OCI-LY1 (cell line): ENCODE measurements around the gene KRT73.

Experiments used
- H2AFZ ChIP-seq: fragments of 200-600 bp; sonication (generic), shearing (Covaris generic); 2 replicates; pipeline ENCODE4 v1.6.0; 2014; ENCODE audit warnings: antibody characterized with exemption, mild to moderate bottlenecking, low read length
- H3F3A ChIP-seq: fragments of 200-600 bp; sonication (generic), shearing (Covaris generic); 2 replicates; pipeline ENCODE4 v1.6.0; 2014; ENCODE audit warnings: mild to moderate bottlenecking, antibody characterized with exemption, low read length, moderate library complexity; ENCODE audit not compliant: insufficient read depth
- H3K27ac ChIP-seq: fragments of 200-600 bp; sonication (generic); 2 replicates; pipeline ENCODE4 v1.5.1; 2014; ENCODE audit warnings: low read length, mixed run types, mild to moderate bottlenecking, low read depth; ENCODE audit not compliant: poor library complexity, severe bottlenecking
- H3K27me3 ChIP-seq: fragments of 200-600 bp; sonication (generic); 2 replicates; pipeline ENCODE4 v1.6.0; 2014; ENCODE audit warnings: antibody characterized with exemption, mild to moderate bottlenecking, low read length, moderate library complexity; ENCODE audit not compliant: insufficient read depth
- H3K36me3 ChIP-seq: fragments of 200-600 bp; sonication (generic); 2 replicates; pipeline ENCODE4 v1.6.1; 2014; ENCODE audit warnings: mild to moderate bottlenecking, antibody characterized with exemption, low read length, moderate library complexity, mixed read lengths; ENCODE audit not compliant: insufficient read depth
- H3K4me1 ChIP-seq: fragments of 200-600 bp; sonication (generic); 2 replicates; pipeline ENCODE4 v1.5.1; 2014; ENCODE audit warnings: mild to moderate bottlenecking, low read length, moderate library complexity; ENCODE audit not compliant: insufficient read depth, severe bottlenecking
- H3K4me2 ChIP-seq: fragments of 200-600 bp; sonication (generic), shearing (Covaris generic); 2 replicates; pipeline ENCODE4 v1.6.1; 2014; ENCODE audit warnings: low read length
- H3K4me3 ChIP-seq: fragments of 200-600 bp; sonication (generic); 2 replicates; pipeline ENCODE4 v1.5.1; 2014; ENCODE audit warnings: low read length, low read depth, mild to moderate bottlenecking, mixed read lengths; ENCODE audit not compliant: poor library complexity, severe bottlenecking
- H3K79me2 ChIP-seq: fragments of 200-600 bp; shearing (Covaris generic); 2 replicates; pipeline ENCODE4 v1.6.1; 2016; ENCODE audit warnings: mixed run types, low read length, mixed read lengths; ENCODE audit not compliant: insufficient read depth
- H3K9ac ChIP-seq: fragments of 200-600 bp; sonication (generic), shearing (Covaris generic); 2 replicates; pipeline ENCODE4 v1.6.1; 2014; ENCODE audit warnings: mild to moderate bottlenecking, low read length, mixed read lengths
- H3K9me2 ChIP-seq: fragments of 200-600 bp; sonication (generic), shearing (Covaris generic); 2 replicates; pipeline ENCODE4 v1.6.1; 2014; ENCODE audit warnings: low read depth, mild to moderate bottlenecking, low read length, mixed read lengths
- H3K9me3 ChIP-seq: fragments of 200-600 bp; shearing (Covaris generic); 2 replicates; pipeline ENCODE4 v1.6.1; 2014; ENCODE audit warnings: low read length, mixed read lengths
- H4K20me1 ChIP-seq: fragments of 200-600 bp; sonication (generic), shearing (Covaris generic); 2 replicates; pipeline ENCODE4 v1.6.0; 2016; ENCODE audit warnings: mild to moderate bottlenecking, low read length; ENCODE audit not compliant: insufficient read depth
- CTCF ChIP-seq: fragments of 200-600 bp; sonication (generic), shearing (Covaris generic); IDR thresholded peaks from 2 replicates; pipeline ENCODE4 v1.5.1; 2017; ENCODE audit warnings: mild to moderate bottlenecking, antibody characterized with exemption, low read length, moderate library complexity, mixed read lengths
- EZH2 ChIP-seq: fragments of 200-600 bp; sonication (generic), shearing (Covaris generic); IDR thresholded peaks from 2 replicates; pipeline ENCODE4 v1.8.0; 2017; ENCODE audit warnings: borderline replicate concordance, mixed run types, mild to moderate bottlenecking, antibody characterized with exemption, low read length, moderate library complexity, mixed read lengths

The KRT73 gene

DNA sequence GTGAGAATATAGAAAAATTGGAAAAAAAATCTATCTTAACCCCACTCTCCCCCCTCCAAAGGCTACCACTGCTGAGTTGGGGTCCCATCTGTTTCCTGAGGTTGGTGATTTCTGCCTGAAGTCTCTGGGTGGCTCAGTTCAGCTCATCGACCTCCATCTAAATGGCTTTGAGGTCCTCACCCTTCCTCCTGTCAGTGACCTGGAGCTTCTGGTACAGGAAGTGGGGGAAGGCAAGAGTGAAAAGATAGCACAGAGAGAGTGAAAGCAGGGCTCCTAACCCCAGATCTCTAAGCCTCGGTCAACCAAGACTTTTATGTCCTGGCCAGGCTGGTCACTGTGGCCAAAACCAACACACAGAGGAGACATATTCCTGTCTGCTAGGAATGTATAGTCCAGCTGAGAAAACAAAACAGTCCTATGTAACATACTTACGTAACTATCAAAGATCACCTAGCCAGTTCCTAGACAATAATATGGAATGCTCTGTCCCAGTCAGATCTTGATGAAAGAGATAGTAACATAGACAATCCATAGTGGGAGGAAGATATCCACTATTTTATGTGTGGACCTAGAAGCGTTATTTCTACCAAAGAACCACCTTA lies 12.3 kb upstream of the KRT73 start:
- Histone ChIP-seq H3K27ac (no peak overlapping the region), H3K79me2 (no peaks in the 10 kb centered on the region), H3K9me3 (no peaks in the 10 kb centered on the region), H3K4me3 (no peak overlapping the region), H3K4me2 (no peak overlapping the region), H3K4me1 (no peaks in the 10 kb centered on the region), H3F3A (no peaks in the 10 kb centered on the region), H3K9me2 (no peaks in the 10 kb centered on the region), H2AFZ (no peak overlapping the region), H3K36me3 (no peaks in the 10 kb centered on the region), H4K20me1 (no peaks in the 10 kb centered on the region), H3K9ac (no peak overlapping the region), H3K27me3 (no peaks in the 10 kb centered on the region)
- TF ChIP-seq EZH2 (no peak), CTCF (no peak)

GRCh38 chr12:52630008-52630500 lies 11.7 kb upstream of the KRT73 start:
- Histone ChIP-seq H3K4me3 (no peak overlapping the region), H3K27ac (no peak overlapping the region), H3K4me2 (no peak overlapping the region)

DNA sequence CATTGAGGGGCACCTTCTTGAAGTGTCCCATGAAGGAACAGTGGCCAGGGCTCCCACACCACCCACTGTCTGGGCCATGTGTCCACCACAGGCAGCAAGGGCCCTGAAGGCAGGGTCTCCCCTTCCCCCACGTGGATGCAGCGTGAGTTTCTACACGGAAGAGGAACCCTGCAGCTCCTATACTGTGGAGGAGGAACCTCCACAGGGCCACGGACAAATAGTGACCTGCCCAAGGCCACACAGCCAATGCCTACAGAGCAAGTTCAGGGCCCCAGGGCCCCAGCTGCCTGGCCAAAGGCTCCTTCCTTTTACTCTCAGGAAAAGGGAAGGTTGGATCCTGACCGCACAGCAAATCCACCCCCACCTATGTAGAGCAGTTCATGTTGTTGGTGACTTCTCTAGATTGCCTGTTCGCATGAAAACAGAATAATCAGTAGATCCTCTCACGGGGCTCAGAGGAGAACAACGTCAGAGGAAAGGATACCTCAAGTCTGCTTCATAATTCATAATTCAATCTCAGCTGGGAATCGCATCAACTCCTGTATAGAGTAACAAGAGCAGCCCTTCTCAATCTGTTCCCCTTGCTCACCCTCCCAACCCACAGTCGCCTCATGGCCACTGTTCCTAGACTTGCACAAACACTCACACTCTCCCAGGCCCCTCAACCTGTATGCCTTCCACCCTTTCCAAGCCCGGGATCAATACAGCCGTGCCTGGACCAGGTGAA lies 11.1 kb upstream of the KRT73 start:
- no peak overlapping the region for H3K27ac ChIP-seq
- H3K27me3 ChIP-seq, result no peaks in the 10 kb centered on the region
- no peak overlapping the region for H2AFZ ChIP-seq
- H3F3A ChIP-seq, result no peaks in the 10 kb centered on the region
- H3K4me1 ChIP-seq, result no peaks in the 10 kb centered on the region
- no peaks in the 10 kb centered on the region for H3K79me2 ChIP-seq
- H3K9me3 ChIP-seq, result no peaks in the 10 kb centered on the region
- no peak overlapping the region for H3K4me3 ChIP-seq
- no peak overlapping the region for H3K4me2 ChIP-seq
- no peaks in the 10 kb centered on the region for H3K9me2 ChIP-seq
- no peaks in the 10 kb centered on the region for H4K20me1 ChIP-seq
- H3K36me3 ChIP-seq, result no peaks in the 10 kb centered on the region
- no peak overlapping the region for H3K9ac ChIP-seq
- TF ChIP-seq CTCF, result no peak
- TF ChIP-seq EZH2, result no peak

More at GRCh38 chr12:52630008-52630500, 11.7 kb upstream of the KRT73 start:
- Histone ChIP-seq H2AFZ (no peak overlapping the region), H3K79me2 (no peaks in the 10 kb centered on the region), H3K4me1 (no peaks in the 10 kb centered on the region), H3K36me3 (no peaks in the 10 kb centered on the region), H3K27me3 (no peaks in the 10 kb centered on the region), H3F3A (no peaks in the 10 kb centered on the region), H3K9me2 (no peaks in the 10 kb centered on the region), H4K20me1 (no peaks in the 10 kb centered on the region), H3K9me3 (no peaks in the 10 kb centered on the region), H3K9ac (no peak overlapping the region)
- TF ChIP-seq CTCF (no peak), EZH2 (no peak)
